ENCODE data around the gene MAST3. TPM values are rescaled to one million over a fixed set of nuclear protein-coding genes. Genes with fewer than 3 reads are reported as not detected.

Gene MAST3
- total RNA-seq, 1 donor from 2014 or later, result 0.79 TPM

DNA sequence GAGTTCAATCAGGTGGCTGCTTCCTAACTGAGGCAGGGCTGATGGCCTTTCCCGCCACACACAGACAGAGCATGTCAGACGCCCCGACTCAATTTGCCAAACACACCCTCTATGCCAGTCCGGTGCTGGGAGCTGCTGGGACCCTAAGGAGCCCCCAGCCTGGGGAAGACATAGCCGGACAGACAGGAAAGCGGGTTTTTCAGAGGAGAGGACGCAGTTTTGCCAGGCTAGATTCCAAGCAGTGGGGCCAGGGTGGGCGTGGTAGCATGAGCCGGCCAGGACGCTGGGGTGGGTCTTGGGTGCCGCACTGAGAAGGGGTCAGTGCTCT, 19.8 kb downstream of the MAST3 start:
- FAIRE-seq (no peak), DNase-seq (ENCODE audit: low read depth) (no peak)
- Histone ChIP-seq H3K27me3 (ENCODE audit: control insufficient read depth, insufficient read depth, low read length) (no peaks in the 10 kb centered on the region), H3K36me3 (ENCODE audit: control insufficient read depth, insufficient read depth, low read length) (peaks cover 1% of the 10 kb centered on the region), H3K4me3 (ENCODE audit: low read depth, low read length) (peak overlapping the region; percentile 33)
- TF ChIP-seq, protein P1, sequence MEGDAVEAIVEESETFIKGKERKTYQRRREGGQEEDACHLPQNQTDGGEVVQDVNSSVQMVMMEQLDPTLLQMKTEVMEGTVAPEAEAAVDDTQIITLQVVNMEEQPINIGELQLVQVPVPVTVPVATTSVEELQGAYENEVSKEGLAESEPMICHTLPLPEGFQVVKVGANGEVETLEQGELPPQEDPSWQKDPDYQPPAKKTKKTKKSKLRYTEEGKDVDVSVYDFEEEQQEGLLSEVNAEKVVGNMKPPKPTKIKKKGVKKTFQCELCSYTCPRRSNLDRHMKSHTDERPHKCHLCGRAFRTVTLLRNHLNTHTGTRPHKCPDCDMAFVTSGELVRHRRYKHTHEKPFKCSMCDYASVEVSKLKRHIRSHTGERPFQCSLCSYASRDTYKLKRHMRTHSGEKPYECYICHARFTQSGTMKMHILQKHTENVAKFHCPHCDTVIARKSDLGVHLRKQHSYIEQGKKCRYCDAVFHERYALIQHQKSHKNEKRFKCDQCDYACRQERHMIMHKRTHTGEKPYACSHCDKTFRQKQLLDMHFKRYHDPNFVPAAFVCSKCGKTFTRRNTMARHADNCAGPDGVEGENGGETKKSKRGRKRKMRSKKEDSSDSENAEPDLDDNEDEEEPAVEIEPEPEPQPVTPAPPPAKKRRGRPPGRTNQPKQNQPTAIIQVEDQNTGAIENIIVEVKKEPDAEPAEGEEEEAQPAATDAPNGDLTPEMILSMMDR (IDR thresholded peaks at IDR 0.05; ENCODE audit: insufficient read depth, low read length, severe bottlenecking), result no peak

DNA sequence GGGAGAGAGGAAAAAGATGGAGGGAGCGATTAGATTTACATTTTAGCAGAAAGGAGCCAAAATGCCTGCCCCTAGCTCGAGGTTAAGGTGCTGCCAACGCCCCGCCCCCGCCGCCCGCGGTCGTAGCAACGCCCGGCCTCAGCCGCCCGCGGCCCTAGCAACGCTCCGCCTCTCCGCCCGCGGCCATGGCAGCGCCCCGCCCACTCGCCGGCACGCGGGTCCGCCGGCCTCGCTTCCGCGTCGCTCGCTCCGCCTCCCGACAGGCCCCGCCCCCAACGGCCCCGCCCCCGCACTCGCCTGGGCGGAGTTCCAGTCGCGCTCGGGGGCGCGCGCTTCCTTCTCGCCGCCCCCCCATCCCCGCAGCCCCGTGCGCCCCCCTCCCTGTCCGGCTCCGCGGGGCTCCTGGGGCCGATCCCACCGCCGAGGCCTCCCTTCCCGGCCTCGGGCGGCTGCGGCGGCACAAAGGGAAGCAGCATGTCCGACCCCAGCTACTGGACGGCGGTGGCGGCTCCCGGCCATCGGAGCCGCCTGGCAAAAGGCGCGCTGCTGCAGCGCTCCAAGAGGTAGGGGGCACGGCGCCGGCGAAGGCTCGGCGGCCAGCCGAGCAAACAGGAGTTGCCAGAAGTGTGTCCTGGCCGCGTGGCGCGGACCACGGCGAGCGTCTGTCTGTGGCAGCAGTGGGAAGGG, 20.3 kb downstream of the MAST3 start:
- TF ChIP-seq, protein P1 (IDR thresholded peaks at IDR 0.05; ENCODE audit: insufficient read depth, low read length, severe bottlenecking), result no peak
- DNase-seq (ENCODE audit: low read depth) (peak; percentile 13), FAIRE-seq (no peak)
- Histone ChIP-seq H3K36me3 (ENCODE audit: control insufficient read depth, insufficient read depth, low read length) (peaks cover 4% of the 10 kb centered on the region), H3K27me3 (ENCODE audit: control insufficient read depth, insufficient read depth, low read length) (no peaks in the 10 kb centered on the region), H3K4me3 (ENCODE audit: low read depth, low read length) (peak overlapping the region; percentile 67)

DNA sequence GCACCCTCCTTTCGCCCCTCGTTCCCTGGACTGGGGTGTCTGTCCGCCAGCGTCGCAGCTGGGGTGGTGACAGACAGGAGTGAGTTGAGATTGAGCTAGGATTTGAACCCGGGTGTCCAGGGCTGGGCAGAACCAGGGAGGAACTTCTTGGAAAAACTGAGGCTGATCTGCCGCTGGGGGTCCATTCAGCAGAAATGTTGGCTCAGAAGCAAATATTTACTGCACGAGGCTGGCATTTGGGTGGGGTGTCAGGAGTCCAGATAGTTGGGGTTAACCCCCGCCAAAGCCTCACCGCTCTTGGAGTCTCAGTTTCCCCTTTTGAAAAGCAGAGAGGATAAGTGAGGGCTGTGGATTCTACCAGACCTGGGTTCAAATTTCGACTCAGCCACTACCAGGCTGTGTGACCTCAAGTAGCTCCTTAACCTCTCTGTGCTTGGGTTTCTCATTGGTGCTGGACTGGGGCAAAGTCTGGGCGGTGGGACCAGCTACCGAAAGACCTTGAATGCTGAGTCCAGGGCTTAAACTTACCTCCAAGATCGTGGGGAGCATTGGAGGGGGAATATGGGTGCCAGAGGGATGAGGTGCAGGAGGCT, 20.9 kb downstream of the MAST3 start:
- Histone ChIP-seq H3K36me3 (ENCODE audit: control insufficient read depth, insufficient read depth, low read length) (peaks cover 7% of the 10 kb centered on the region), H3K4me3 (ENCODE audit: low read depth, low read length) (peak overlapping the region; percentile 67), H3K27me3 (ENCODE audit: control insufficient read depth, insufficient read depth, low read length) (no peaks in the 10 kb centered on the region)
- FAIRE-seq, result no peak
- TF ChIP-seq, protein P1 (IDR thresholded peaks at IDR 0.05; ENCODE audit: insufficient read depth, low read length, severe bottlenecking), result no peak
- DNase-seq (ENCODE audit: low read depth), result no peak

DNA sequence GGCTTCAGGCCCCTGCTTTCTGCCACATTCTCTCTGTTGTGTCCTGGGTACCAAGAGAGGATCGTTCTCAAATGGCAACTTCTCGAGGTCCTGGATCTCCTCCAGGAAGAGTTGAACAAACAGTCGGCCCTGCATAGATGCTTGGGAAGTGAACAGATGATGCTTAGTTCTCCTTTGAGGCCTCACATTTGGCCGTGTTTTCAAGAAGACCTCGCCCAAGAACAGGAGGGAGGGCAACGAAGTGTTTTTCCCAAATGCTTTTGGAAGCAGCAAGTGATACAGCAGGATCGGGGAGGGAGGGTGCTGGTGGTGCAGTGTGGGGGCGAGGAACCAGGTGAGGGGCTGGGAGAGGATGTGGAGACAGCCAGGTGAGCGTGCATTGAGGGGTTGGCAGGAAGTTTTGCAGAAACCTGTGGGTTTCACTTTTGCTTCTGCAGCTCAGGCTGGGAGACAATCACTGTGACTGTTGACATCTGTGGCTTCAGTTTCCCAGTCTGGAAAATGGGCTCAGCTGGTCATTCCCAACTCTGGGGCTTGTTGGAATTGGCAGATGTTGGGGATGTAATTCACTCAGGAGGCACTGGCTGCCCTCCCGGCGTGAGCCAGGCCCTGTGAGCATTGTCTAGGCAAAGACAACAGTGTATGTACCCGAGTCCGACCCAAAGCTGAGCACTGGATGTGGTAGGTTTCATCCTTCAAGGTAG, 21.6 kb downstream of the MAST3 start:
- Histone ChIP-seq H3K4me3 (ENCODE audit: low read depth, low read length) (no peak overlapping the region), H3K36me3 (ENCODE audit: control insufficient read depth, insufficient read depth, low read length) (peaks cover 7% of the 10 kb centered on the region), H3K27me3 (ENCODE audit: control insufficient read depth, insufficient read depth, low read length) (no peaks in the 10 kb centered on the region)
- TF ChIP-seq, protein P1 (IDR thresholded peaks at IDR 0.05; ENCODE audit: insufficient read depth, low read length, severe bottlenecking), result no peak
- FAIRE-seq (no peak), DNase-seq (ENCODE audit: low read depth) (no peak)

DNA sequence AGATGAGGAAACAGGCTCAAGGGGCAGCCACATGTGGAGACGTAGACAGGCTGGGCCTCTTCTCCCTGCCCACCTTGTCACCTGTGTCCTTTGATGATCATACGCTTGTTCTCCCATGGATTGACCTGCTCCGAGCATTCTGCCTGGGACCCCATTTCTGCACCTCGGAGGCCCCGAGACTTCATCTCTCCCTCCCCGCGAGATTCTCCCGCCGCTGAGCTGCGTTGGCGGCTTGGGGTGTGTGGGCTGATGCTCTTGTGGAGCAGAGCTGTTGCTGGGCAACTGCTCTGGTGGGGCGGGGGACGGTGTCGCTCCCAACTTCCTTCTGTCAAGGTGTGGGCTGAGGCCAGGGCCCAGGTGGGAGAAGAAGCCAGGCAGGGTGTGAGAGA, 22.1 kb downstream of the MAST3 start:
- H3K4me3 ChIP-seq (ENCODE audit: low read depth, low read length), result no peak overlapping the region
- TF ChIP-seq, protein P1 (IDR thresholded peaks at IDR 0.05; ENCODE audit: insufficient read depth, low read length, severe bottlenecking), result no peak
- no peak for DNase-seq (ENCODE audit: low read depth)
- H3K27me3 ChIP-seq (ENCODE audit: control insufficient read depth, insufficient read depth, low read length), result no peaks in the 10 kb centered on the region
- H3K36me3 ChIP-seq (ENCODE audit: control insufficient read depth, insufficient read depth, low read length), result peaks cover 10% of the 10 kb centered on the region
- FAIRE-seq, result no peak
